ENCODE results near the gene EEFSEC. TPM values are rescaled to one million over a fixed set of nuclear protein-coding genes. Genes with fewer than 3 reads are reported as not detected.

EEFSEC gene
- total and polyA plus RNA-seq, 2 of the 8 experiments (the other 6 are each of a cell fraction or from before 2014, with no cell fraction given): 13.1 to 19.8 TPM

DNA sequence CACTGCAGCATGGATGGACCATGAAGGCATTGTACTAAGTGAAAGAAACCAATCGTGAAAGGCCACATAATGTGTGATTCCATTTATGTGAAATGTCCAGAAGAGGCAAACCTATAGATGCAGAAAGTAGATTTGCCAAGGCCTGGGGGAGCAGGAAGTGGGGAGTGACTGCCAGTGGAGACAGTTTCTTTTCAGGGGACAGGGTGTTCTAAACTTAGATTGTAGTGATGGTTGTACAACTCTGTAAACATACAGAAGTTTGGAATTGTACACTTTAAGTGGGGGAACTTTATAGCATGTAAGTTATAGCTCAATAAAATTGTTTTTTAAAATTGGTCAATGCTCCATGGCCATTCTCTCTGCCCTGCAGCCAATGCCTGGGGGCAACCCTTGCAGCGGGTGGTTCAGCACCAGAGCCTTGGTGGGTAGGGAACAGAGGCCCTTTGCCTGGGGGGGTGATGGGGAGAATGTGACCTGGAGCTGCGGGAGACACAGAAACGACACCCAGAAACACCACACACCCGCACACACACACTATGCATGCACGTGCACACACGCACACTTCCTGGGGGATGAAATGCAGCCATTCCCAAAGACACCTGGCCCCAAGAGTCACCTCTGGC is 270.4 kb downstream of the EEFSEC start (continued):
- no peak for TF ChIP-seq SIRT6 (IDR thresholded peaks at IDR 0.05; ENCODE audit: low read length)
- no peak for TF ChIP-seq TEAD4 (IDR thresholded peaks at IDR 0.05; ENCODE audit: low read depth, low read length)
- no peak for TF ChIP-seq CBX5 (IDR thresholded peaks at IDR 0.05; ENCODE audit: low read depth, low read length)
- no peak for TF ChIP-seq RBBP5 (IDR thresholded peaks at IDR 0.05; ENCODE audit: borderline replicate concordance, low read depth, low read length)
- TF ChIP-seq NRF1 (IDR thresholded peaks at IDR 0.05; ENCODE audit: low read depth, low read length): no peak
